Natural killer cell (primary cell): Measurements from ENCODE around the gene LCN15. TPM values are rescaled to one million over a fixed set of nuclear protein-coding genes. Genes with fewer than 3 reads are reported as not detected.

Experiments used
- ATAC-seq, 3 donors: fragments of 150-1000 bp in 2 of 3; fragments of 200-7000 bp in 1 of 3; cut with Tn5 transposase; 1 replicate in 1 of 3; 2 replicates in 2 of 3; pipeline ENCODE4 v1.10.0; 2021; ENCODE audit warnings: mild to moderate bottlenecking in 2 of 3, moderate library complexity in 2 of 3
- DNase-seq, 2 donors: peaks; one replicate each; pipeline versions ENCODE4 v3.0.0 to v3.0.0-alpha.2; 2013 to 2021; ENCODE audit warnings: mixed read lengths in 1 of 2
- H3K27ac ChIP-seq: one replicate; pipeline ENCODE4 v1.5.1; 2013; ENCODE audit warnings: mild to moderate bottlenecking, low read length
- H3K27me3 ChIP-seq: one replicate; pipeline ENCODE4 v1.6.1; 2013; ENCODE audit warnings: low read length; ENCODE audit not compliant: control insufficient read depth, insufficient read depth
- H3K36me3 ChIP-seq: one replicate; pipeline ENCODE4 v1.6.1; 2013; ENCODE audit warnings: low read length; ENCODE audit not compliant: control insufficient read depth, insufficient read depth
- H3K4me1 ChIP-seq: one replicate; pipeline ENCODE4 v1.6.1; 2013; ENCODE audit warnings: low read length; ENCODE audit not compliant: control insufficient read depth, insufficient read depth
- H3K4me3 ChIP-seq: one replicate; pipeline ENCODE4 v1.5.1; 2013; ENCODE audit warnings: low read length
- H3K9me3 ChIP-seq: one replicate; pipeline ENCODE4 v1.6.1; 2013; ENCODE audit warnings: low read length; ENCODE audit not compliant: control insufficient read depth, insufficient read depth
- H3K27ac Mint-ChIP-seq, 2 donors: one replicate each; pipeline ENCODE4 v1.8.0; 2022; ENCODE audit warnings: mild to moderate bottlenecking in 2 of 2, mixed read lengths in 2 of 2, moderate library complexity in 1 of 2
- H3K27me3 Mint-ChIP-seq, 2 donors: one replicate each; pipeline ENCODE4 v1.8.0; 2022; ENCODE audit warnings: low read depth in 2 of 2, mixed read lengths in 2 of 2
- H3K36me3 Mint-ChIP-seq: one replicate; pipeline ENCODE4 v1.8.0; 2022; ENCODE audit warnings: mixed read lengths
- H3K4me1 Mint-ChIP-seq, 2 donors: one replicate each; pipeline ENCODE4 v1.8.0; 2022; ENCODE audit warnings: mixed read lengths in 2 of 2
- H3K4me3 Mint-ChIP-seq: one replicate; pipeline ENCODE4 v1.8.0; 2022; ENCODE audit warnings: mild to moderate bottlenecking, moderate library complexity, mixed read lengths
- H3K9me3 Mint-ChIP-seq, 2 donors: one replicate each; pipeline ENCODE4 v1.8.0; 2022; ENCODE audit warnings: mixed read lengths in 2 of 2
- WGBS: methylation state at CpG from one replicate; pipeline ENCODE4 v1.1.7; 2013; ENCODE audit warnings: missing lambda C conversion rate; ENCODE audit not compliant: insufficient coverage; 5-methylcytosine and 5-hydroxymethylcytosine counted together
- intact Hi-C: fragments of 100-400 bp; cut with micrococcal nuclease; formaldehyde crosslinking; loops from one replicate; pipeline ENCODE4 v1.14.2; 2022
- total RNA-seq, 4 donors: library from RNA; stranded (reverse); fragments of 120-200 nt in 1 of 4; gene quantifications; one replicate each; pipeline versions ENCODE4 v1.2.3 to v1.2.4, GENCODE V29; 2013 to 2022
- TF ChIP-seq, protein P1 (sequence below): fragments of 200-600 bp; IDR thresholded peaks from one replicate; pipeline ENCODE4 v1.8.0; 2022; ENCODE audit warnings: antibody characterized with exemption

LCN15 gene
- total RNA-seq, 3 donors from 2014 or later (not counting 1 experiment from before 2014, with no cell fraction given) = not detected

DNA sequence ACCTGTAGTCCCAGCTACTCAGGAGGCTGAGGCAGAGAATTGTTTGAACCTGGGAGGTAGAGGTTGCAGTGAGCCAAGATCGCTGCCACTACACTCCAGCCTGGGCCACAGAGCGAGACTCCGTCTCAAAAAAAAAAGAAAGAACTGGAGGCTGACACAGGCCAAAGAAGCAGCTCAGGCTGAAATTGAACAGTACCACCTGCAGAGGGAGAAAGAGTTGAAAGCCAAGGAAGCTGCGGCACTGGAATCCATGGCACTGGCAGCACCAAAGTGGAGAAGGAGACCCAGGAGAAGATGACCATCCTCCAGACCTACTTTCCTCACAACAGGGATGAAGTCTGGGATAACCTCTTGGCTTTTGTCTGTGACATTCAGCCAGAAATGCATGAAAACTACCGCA lies 15.5 kb upstream of the LCN15 start:
- H3K27me3 Mint-ChIP-seq = peaks cover 25 to 35% of the 10 kb centered on the region in 2 donors
- DNase-seq = no peak
- H3K4me3 Mint-ChIP-seq = no peak overlapping the region
- no peaks in the 10 kb centered on the region for H3K36me3 Mint-ChIP-seq
- Histone ChIP-seq H3K9me3 (no peaks in the 10 kb centered on the region), H3K4me1 (no peaks in the 10 kb centered on the region), H3K4me3 (no peak overlapping the region), H3K27me3 (no peaks in the 10 kb centered on the region), H3K27ac (no peak overlapping the region), H3K36me3 (no peaks in the 10 kb centered on the region)
- ATAC-seq = no peak
- WGBS = 86% methylated on average over 5 of the region's 5 CpGs
- H3K9me3 Mint-ChIP-seq = no peaks in the 10 kb centered on the region
- no peak overlapping the region for H3K27ac Mint-ChIP-seq
- no peaks in the 10 kb centered on the region for H3K4me1 Mint-ChIP-seq
- TF ChIP-seq, protein P1, sequence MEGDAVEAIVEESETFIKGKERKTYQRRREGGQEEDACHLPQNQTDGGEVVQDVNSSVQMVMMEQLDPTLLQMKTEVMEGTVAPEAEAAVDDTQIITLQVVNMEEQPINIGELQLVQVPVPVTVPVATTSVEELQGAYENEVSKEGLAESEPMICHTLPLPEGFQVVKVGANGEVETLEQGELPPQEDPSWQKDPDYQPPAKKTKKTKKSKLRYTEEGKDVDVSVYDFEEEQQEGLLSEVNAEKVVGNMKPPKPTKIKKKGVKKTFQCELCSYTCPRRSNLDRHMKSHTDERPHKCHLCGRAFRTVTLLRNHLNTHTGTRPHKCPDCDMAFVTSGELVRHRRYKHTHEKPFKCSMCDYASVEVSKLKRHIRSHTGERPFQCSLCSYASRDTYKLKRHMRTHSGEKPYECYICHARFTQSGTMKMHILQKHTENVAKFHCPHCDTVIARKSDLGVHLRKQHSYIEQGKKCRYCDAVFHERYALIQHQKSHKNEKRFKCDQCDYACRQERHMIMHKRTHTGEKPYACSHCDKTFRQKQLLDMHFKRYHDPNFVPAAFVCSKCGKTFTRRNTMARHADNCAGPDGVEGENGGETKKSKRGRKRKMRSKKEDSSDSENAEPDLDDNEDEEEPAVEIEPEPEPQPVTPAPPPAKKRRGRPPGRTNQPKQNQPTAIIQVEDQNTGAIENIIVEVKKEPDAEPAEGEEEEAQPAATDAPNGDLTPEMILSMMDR = no peak
- intact Hi-C loops = no loop called here

DNA sequence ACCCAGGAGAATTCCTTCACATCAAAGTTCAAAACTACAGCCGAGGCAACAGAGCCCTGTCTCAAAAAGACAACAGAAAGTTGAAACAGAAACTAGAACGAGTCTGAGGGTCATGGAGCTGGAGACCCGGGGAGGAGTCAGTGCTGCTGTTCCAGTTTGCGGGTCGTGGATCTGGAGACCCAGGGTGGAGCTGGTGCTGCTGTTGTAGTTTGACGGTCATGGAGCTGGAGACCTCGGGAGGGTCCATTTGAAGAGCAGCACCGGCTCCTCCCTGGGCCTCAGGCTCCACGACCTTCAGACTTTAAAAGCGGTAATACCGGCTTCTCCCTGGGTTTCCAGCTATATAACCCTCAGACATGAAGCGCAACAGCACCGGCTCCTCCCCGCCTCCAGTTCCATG lies 13.0 kb upstream of the LCN15 start:
- no peak overlapping the region for H3K4me3 Mint-ChIP-seq
- intact Hi-C loops = no loop called here
- no peaks in the 10 kb centered on the region for H3K36me3 Mint-ChIP-seq
- TF ChIP-seq, protein P1 = no peak
- no peak for DNase-seq
- H3K27ac Mint-ChIP-seq = no peak overlapping the region
- H3K4me3 ChIP-seq = no peak overlapping the region
- H3K36me3 ChIP-seq = no peaks in the 10 kb centered on the region
- H3K27me3 Mint-ChIP-seq = peaks cover 25 to 35% of the 10 kb centered on the region in 2 donors
- H3K9me3 ChIP-seq = peaks cover 9% of the 10 kb centered on the region
- H3K27ac ChIP-seq = no peak overlapping the region
- 76% methylated on average over 14 of the region's 14 CpGs for WGBS
- peaks cover 0 to 5% of the 10 kb centered on the region in 2 donors for H3K4me1 Mint-ChIP-seq
- no peaks in the 10 kb centered on the region for H3K9me3 Mint-ChIP-seq
- H3K27me3 ChIP-seq = no peaks in the 10 kb centered on the region
- no peak for ATAC-seq
- peaks cover 5% of the 10 kb centered on the region for H3K4me1 ChIP-seq

DNA sequence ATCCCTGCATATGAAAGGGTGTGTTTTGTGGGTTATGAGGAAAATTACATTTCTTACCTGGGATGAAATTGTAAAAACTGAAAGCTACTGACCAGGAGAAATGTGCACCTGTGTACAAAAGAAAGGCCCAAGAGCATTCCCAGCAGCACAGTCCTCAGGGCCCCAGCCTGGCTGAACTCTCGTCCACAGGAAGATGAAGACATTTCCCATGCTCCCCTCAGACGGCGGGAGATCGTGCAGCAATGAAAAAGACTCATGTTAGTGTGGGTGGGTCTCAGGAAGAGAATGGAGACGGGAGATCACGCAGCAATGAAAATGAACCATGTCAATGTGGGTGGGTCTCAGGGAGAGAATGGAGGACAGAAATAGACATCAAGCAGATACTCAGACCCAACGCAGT lies 12.6 kb upstream of the LCN15 start:
- no peak overlapping the region for H3K27ac Mint-ChIP-seq
- ATAC-seq = no peak
- peaks cover 5% of the 10 kb centered on the region for H3K4me1 ChIP-seq
- H3K9me3 Mint-ChIP-seq = no peaks in the 10 kb centered on the region
- no peak overlapping the region for H3K4me3 ChIP-seq
- peaks cover 0 to 5% of the 10 kb centered on the region in 2 donors for H3K4me1 Mint-ChIP-seq
- H3K27me3 ChIP-seq = no peaks in the 10 kb centered on the region
- WGBS = 81% methylated on average over 7 of the region's 7 CpGs
- H3K9me3 ChIP-seq = peaks cover 9% of the 10 kb centered on the region
- peaks cover 25 to 35% of the 10 kb centered on the region in 2 donors for H3K27me3 Mint-ChIP-seq
- no peak overlapping the region for H3K4me3 Mint-ChIP-seq
- intact Hi-C loops = no loop called here
- no peak for DNase-seq
- no peaks in the 10 kb centered on the region for H3K36me3 ChIP-seq
- TF ChIP-seq, protein P1 = no peak
- no peaks in the 10 kb centered on the region for H3K36me3 Mint-ChIP-seq
- H3K27ac ChIP-seq = no peak overlapping the region

DNA sequence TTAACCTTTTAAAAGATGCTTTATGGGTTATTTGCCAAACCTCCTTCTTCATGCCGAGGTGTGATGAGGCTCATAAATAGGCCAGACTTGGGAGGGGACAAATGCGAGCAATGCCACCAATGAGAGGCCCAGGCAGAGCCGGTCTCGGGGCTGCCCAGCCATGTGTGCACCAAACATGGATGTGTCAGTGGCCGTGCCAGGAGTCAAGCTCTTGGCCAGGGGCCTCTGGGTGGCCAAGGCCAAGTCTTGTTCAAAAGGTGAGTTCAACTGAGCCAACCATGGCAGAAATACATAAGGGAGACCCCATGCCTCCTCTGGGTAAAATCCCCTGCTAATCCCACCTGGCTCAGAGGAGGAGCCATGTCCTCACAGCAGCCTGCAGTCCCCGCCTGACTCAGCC lies 10.9 kb upstream of the LCN15 start:
- Mint-ChIP-seq H3K4me3 (no peak overlapping the region), H3K9me3 (no peaks in the 10 kb centered on the region), H3K4me1 (peaks cover 0 to 5% of the 10 kb centered on the region in 2 donors), H3K27ac (no peak overlapping the region), H3K36me3 (no peaks in the 10 kb centered on the region), H3K27me3 (peaks cover 22 to 35% of the 10 kb centered on the region in 2 donors)
- 95% methylated on average over 6 of the region's 6 CpGs for WGBS
- TF ChIP-seq, protein P1 = no peak
- no peaks in the 10 kb centered on the region for H3K36me3 ChIP-seq
- peaks cover 9% of the 10 kb centered on the region for H3K9me3 ChIP-seq
- ATAC-seq (no peak), DNase-seq (no peak)
- H3K27me3 ChIP-seq = no peaks in the 10 kb centered on the region
- no peak overlapping the region for H3K27ac ChIP-seq
- H3K4me1 ChIP-seq = peaks cover 5% of the 10 kb centered on the region
- no peak overlapping the region for H3K4me3 ChIP-seq
- intact Hi-C loops = no loop called here
